ENCODE results near the gene MRRF. TPM values are rescaled to one million over a fixed set of nuclear protein-coding genes. Genes with fewer than 3 reads are reported as not detected.
A peak's percentile ranks its signal among the peaks of the same experiment; 100 is the strongest.
"Not testable (repeated sequence)": the region's sequence is repeated elsewhere in the genome, so short reads cannot be mapped to it uniquely, and the experiment has no call there.

The MRRF gene
- polyA plus RNA-seq, 1 donor, result 59.7 TPM

DNA sequence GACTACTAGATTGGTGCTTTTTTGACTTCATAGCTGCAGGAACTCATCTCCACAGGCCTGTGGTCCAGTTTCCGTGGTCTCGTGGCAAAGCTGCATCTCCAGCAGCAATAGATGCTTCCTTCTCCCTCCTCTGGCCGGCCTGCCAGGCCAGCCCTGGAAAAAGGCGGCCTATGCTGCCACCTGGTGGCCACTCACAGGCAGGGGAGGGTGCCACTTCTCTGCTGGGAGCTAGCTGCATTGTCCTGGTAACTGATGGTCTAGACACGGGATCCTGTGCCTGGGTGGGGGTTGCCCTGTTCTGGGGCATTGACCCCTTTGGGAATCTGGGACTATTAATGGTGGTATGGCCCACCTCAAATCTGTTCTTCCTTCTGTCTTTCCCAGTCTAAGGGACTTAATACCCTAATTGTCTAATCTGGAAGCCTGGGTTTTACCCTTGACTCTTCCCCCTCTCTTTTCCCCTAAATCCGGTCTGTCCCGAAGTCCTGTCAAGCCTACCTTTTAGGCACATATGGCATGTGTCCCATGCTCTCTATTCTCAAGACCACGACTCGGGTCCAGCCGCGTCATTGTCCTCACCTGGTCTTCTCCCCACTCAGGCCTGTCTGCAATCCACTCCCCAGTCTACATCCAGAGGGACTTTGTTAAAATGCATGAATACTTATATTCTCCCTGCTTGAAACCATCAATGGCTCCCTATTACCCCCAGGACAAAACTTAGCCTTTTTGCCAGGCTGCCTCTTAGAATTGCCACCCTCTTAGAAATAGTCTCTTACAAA is 86.1 kb downstream of the MRRF start:
- H3K9me3 ChIP-seq (ENCODE audit: control insufficient read depth, low read depth, low read length), result no peaks in the 10 kb centered on the region

DNA sequence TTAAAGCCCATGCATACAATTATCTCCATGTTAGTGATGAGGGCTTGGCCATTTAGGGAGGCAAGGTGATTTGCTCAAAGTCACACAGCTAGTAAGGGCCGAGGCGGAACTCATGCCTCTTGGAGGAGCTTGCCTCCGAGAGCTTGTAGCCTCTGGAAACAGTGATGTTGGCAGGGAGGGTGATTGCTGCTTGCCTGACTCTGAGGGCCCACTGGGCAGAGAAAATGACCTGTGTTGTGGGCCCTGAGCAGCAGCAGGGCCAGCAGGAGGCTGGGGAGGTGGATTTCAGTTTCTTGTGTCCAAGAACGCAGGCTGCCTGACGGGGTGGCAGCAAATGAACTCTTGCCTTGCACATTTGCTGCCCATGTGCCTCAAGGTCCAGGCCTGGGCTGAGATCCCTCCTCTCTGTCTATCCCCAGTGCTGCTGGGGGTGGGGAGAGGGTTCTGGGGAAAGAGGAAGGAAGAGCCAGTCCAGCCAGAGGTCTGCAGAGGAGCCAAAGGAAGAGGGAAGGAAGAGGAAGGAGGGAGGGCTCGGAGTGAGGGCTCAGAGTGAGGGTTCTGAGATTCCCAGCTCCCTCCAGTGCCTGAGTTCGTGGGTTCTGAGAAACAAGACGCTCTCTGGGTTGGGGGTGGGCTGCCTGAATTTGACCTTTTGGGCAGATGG is 90.0 kb downstream of the MRRF start:
- DNase-seq, result no peak
- H3K4me3 ChIP-seq (ENCODE audit: low read length), result no peak overlapping the region
- H3K27ac ChIP-seq (ENCODE audit: low read length), result no peak overlapping the region
- no peaks in the 10 kb centered on the region for H3K27me3 ChIP-seq (ENCODE audit: control insufficient read depth, insufficient read depth, low read length)
- H3K36me3 ChIP-seq (ENCODE audit: control insufficient read depth, insufficient read depth, low read length), result no peaks in the 10 kb centered on the region
- no peaks in the 10 kb centered on the region for H3K4me1 ChIP-seq (ENCODE audit: control insufficient read depth, insufficient read depth, low read length)
- 67% methylated on average over 1 of the region's 8 CpGs for WGBS (ENCODE audit: insufficient coverage, low lambda C conversion rate)
- H3K9me3 ChIP-seq (ENCODE audit: control insufficient read depth, low read depth, low read length), result no peaks in the 10 kb centered on the region

More for the DNA sequence above, 86.1 kb downstream of the MRRF start:
- Histone ChIP-seq H3K4me3 (ENCODE audit: low read length) (no peak overlapping the region), H3K27me3 (ENCODE audit: control insufficient read depth, insufficient read depth, low read length) (peaks cover 24% of the 10 kb centered on the region), H3K36me3 (ENCODE audit: control insufficient read depth, insufficient read depth, low read length) (no peaks in the 10 kb centered on the region), H3K4me1 (ENCODE audit: control insufficient read depth, insufficient read depth, low read length) (peaks cover 11% of the 10 kb centered on the region), H3K27ac (ENCODE audit: low read length) (no peak overlapping the region)
- 20% methylated on average over 2 of the region's 11 CpGs for WGBS (ENCODE audit: insufficient coverage, low lambda C conversion rate)
- DNase-seq, result peak; percentile 54 to 66

DNA sequence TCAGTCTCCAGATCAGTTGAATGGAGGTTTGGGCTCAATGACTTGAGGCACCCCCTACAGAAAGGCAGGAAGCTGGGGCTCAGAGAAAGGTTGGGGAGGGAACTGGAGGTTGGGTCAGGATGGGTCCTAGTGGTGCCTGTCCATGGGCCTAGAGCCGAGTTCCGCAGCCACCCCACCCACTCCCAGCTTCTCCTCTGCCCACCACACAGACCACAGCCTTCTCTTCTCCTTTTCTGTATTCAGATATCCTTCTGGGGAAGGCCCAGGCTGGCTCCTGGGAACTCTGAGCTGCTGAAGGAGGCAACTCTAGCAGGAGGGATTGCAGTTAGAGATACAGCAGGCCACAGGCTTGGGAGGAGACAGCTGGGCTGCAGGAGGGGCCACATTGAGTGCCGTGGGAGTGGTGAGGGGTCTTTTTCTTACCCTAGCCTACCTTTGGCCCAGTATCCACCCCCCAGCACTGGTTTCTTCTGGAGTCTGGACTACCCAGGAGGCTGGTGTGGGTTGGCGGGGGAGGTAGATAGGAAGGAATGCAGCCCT is 90.7 kb downstream of the MRRF start:
- no CpG with 5 or more reads among the region's 4 CpGs for WGBS (ENCODE audit: insufficient coverage, low lambda C conversion rate)
- Histone ChIP-seq H3K4me3 (ENCODE audit: low read length) (no peak overlapping the region), H3K9me3 (ENCODE audit: control insufficient read depth, low read depth, low read length) (no peaks in the 10 kb centered on the region), H3K27me3 (ENCODE audit: control insufficient read depth, insufficient read depth, low read length) (no peaks in the 10 kb centered on the region), H3K36me3 (ENCODE audit: control insufficient read depth, insufficient read depth, low read length) (no peaks in the 10 kb centered on the region), H3K4me1 (ENCODE audit: control insufficient read depth, insufficient read depth, low read length) (no peaks in the 10 kb centered on the region), H3K27ac (ENCODE audit: low read length) (no peak overlapping the region)
- no peak for DNase-seq

DNA sequence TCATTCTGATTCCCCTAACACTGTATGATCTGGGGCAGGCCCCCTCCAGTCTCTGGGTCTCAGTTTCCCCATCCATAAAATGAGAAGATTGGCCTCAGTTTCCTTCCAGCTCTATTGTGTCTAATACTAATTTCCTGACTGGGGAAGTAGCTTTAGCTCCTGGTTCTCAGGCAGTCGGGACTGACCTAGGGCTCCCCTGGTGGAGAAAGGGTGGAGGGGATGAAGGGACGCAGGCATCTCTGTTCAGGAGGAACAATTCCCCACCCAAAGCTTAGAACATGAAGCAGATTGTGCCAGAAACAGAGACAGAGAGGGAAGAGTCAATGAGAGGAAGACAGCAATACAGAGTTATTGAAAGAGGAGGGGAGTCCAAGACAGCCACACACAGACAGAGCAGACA is 91.9 kb downstream of the MRRF start:
- no CpG with 5 or more reads among the region's 2 CpGs for WGBS (ENCODE audit: insufficient coverage, low lambda C conversion rate)

DNA sequence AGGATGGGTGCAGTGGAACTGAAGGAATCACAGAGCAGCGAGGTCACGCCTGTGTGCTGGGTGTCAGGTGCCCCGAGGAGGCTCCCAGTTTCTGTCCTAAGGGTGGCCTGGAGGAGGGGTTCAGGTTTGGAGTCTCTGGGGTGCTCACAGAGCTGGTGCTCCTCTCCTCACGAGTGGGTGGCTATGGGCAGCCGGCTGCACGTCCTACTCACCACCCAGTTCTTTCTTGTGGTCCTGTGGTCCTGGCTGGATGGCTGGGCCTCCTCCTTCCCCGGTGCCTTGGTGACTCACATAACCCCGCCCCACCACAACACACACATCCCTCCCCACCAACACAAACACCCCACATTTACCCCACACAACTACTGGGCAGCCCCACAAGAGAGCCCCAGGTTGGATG is 96.2 kb downstream of the MRRF start:
- WGBS (ENCODE audit: insufficient coverage, low lambda C conversion rate), result no CpG with 5 or more reads among the region's 8 CpGs
- Histone ChIP-seq H3K27ac (ENCODE audit: low read length) (no peak overlapping the region), H3K27me3 (ENCODE audit: control insufficient read depth, insufficient read depth, low read length) (peaks cover under 1% of the 10 kb centered on the region), H3K36me3 (ENCODE audit: control insufficient read depth, insufficient read depth, low read length) (no peaks in the 10 kb centered on the region), H3K4me3 (ENCODE audit: low read length) (no peak overlapping the region), H3K4me1 (ENCODE audit: control insufficient read depth, insufficient read depth, low read length) (no peaks in the 10 kb centered on the region), H3K9me3 (ENCODE audit: control insufficient read depth, low read depth, low read length) (no peaks in the 10 kb centered on the region)
- no peak for DNase-seq

More for the DNA sequence above, 91.9 kb downstream of the MRRF start:
- Histone ChIP-seq H3K27me3 (ENCODE audit: control insufficient read depth, insufficient read depth, low read length) (no peaks in the 10 kb centered on the region), H3K4me1 (ENCODE audit: control insufficient read depth, insufficient read depth, low read length) (no peaks in the 10 kb centered on the region), H3K4me3 (ENCODE audit: low read length) (no peak overlapping the region), H3K27ac (ENCODE audit: low read length) (no peak overlapping the region), H3K36me3 (ENCODE audit: control insufficient read depth, insufficient read depth, low read length) (no peaks in the 10 kb centered on the region), H3K9me3 (ENCODE audit: control insufficient read depth, low read depth, low read length) (no peaks in the 10 kb centered on the region)
- no peak for DNase-seq

DNA sequence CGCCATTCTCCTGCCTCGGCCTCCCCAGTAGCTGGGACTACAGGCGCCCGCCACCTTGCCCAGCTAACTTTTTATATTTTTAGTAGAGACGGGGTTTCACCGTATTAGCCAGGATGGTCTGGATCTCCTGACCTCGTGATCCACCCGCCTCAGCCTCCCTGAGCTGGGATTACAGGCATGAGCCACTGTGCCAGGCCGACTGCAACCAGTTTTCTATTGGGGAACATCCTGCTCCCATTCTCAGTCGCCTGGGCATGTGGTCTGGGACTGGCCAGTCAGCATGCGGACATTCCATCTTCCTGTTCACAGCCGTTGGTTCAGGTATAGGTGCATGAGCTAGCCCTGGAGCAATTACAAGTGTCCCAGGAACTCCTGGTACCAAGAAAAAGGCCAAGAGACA is 98.4 kb downstream of the MRRF start:
- not testable (repeated sequence) for H3K4me1 ChIP-seq (ENCODE audit: control insufficient read depth, insufficient read depth, low read length); DNase-seq; H3K36me3 ChIP-seq (ENCODE audit: control insufficient read depth, insufficient read depth, low read length); H3K27me3 ChIP-seq (ENCODE audit: control insufficient read depth, insufficient read depth, low read length); H3K9me3 ChIP-seq (ENCODE audit: control insufficient read depth, low read depth, low read length); H3K27ac ChIP-seq (ENCODE audit: low read length); H3K4me3 ChIP-seq (ENCODE audit: low read length)
- WGBS (ENCODE audit: insufficient coverage, low lambda C conversion rate), result no CpG with 5 or more reads among the region's 12 CpGs

DNA sequence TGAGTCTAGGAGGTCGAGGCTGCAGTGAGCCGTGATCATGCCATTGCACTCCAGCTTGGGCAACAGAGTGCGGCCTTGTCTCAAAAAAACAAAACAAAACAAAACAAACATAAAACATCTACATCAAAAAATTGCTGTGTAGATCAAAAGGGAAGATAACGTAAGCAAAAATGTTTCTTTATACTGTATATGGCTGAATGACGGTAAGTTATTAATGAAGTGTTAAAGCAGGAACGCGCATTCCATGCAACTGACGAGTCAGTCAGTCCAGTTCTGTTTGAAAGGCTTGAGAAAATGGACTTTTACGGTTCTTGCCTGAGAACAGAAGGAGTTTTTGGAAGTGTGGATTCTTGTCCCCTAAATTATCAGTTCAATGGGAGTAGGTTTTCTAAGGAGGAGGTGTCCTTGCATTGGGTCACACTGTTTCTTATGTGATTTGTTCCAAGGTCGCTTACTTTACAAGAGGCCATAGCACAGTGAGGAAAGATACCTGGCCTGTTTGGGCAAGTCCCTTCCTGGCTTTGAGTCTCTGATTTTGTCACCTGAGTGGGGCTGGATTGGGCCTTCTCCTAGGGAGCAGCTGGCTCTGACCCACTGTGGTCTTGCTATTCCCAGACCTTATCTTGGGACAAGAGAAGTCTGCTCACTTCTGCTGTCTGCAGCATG is 99.6 kb downstream of the MRRF start:
- Histone ChIP-seq H3K36me3 (ENCODE audit: control insufficient read depth, insufficient read depth, low read length) (no peaks in the 10 kb centered on the region), H3K9me3 (ENCODE audit: control insufficient read depth, low read depth, low read length) (no peaks in the 10 kb centered on the region), H3K4me1 (ENCODE audit: control insufficient read depth, insufficient read depth, low read length) (no peaks in the 10 kb centered on the region), H3K27ac (ENCODE audit: low read length) (no peak overlapping the region), H3K27me3 (ENCODE audit: control insufficient read depth, insufficient read depth, low read length) (peaks cover 12% of the 10 kb centered on the region), H3K4me3 (ENCODE audit: low read length) (no peak overlapping the region)
- DNase-seq, result no peak
- 80% methylated on average over 2 of the region's 10 CpGs for WGBS (ENCODE audit: insufficient coverage, low lambda C conversion rate)

DNA sequence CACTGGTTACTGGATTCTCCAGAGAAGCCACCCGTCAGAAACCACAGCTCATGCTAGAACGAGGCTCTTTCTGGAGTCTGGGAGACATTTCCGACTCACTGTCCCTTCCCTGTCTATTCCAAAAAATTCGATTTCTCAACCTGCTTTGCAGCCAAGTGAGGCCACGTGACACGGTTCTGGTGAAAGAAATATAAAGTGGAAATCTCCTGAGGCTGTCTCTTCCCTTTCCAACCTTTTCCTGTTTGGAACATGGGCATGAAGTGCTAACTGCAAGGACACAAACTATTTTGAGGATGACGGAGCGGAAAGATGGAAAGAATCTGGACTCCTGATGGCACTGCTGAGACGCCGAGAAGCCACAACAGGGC is 100.1 kb downstream of the MRRF start:
- no CpG with 5 or more reads among the region's 10 CpGs for WGBS (ENCODE audit: insufficient coverage, low lambda C conversion rate)
- DNase-seq, result no peak
- no peak overlapping the region for H3K27ac ChIP-seq (ENCODE audit: low read length)

DNA sequence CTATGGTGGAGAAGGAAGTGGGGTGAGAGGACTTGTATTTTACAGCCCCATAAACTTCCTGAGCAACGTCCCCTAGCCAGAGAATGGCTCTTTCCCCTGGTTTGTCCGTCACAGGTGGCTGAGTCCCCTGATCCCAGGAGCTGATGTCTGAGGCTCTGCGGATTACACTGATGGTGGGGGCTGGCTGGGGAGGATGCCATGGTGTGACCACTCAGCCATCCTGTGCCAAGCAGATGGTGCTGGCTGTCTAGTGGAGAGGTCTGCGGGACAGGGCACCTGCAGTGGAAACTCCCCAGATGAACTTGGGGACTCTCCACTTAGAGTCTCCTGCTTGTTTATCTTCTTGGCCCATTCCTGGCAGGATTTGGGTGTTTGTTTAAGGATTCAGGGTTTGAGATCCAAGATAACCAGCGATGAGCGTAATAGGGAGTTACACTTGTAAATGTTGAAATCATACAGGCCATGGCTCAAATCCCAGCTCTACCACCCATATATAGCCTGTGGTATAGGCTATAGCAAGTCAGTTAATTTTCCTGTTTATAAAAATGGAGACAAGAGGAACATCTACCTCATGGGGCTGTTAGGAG is 101.5 kb downstream of the MRRF start:
- peaks cover 3% of the 10 kb centered on the region for H3K9me3 ChIP-seq (ENCODE audit: control insufficient read depth, low read depth, low read length)
- H3K4me3 ChIP-seq (ENCODE audit: low read length), result no peak overlapping the region
- no CpG with 5 or more reads among the region's 6 CpGs for WGBS (ENCODE audit: insufficient coverage, low lambda C conversion rate)
- peaks cover 32% of the 10 kb centered on the region for H3K27me3 ChIP-seq (ENCODE audit: control insufficient read depth, insufficient read depth, low read length)
- no peak overlapping the region for H3K27ac ChIP-seq (ENCODE audit: low read length)
- H3K4me1 ChIP-seq (ENCODE audit: control insufficient read depth, insufficient read depth, low read length), result peaks cover 4% of the 10 kb centered on the region
- no peak for DNase-seq
- no peaks in the 10 kb centered on the region for H3K36me3 ChIP-seq (ENCODE audit: control insufficient read depth, insufficient read depth, low read length)

More for the DNA sequence above, 100.1 kb downstream of the MRRF start:
- H3K4me3 ChIP-seq (ENCODE audit: low read length), result no peak overlapping the region
- no peaks in the 10 kb centered on the region for H3K9me3 ChIP-seq (ENCODE audit: control insufficient read depth, low read depth, low read length)
- no peaks in the 10 kb centered on the region for H3K36me3 ChIP-seq (ENCODE audit: control insufficient read depth, insufficient read depth, low read length)
- no peaks in the 10 kb centered on the region for H3K4me1 ChIP-seq (ENCODE audit: control insufficient read depth, insufficient read depth, low read length)
- peaks cover 18% of the 10 kb centered on the region for H3K27me3 ChIP-seq (ENCODE audit: control insufficient read depth, insufficient read depth, low read length)

DNA sequence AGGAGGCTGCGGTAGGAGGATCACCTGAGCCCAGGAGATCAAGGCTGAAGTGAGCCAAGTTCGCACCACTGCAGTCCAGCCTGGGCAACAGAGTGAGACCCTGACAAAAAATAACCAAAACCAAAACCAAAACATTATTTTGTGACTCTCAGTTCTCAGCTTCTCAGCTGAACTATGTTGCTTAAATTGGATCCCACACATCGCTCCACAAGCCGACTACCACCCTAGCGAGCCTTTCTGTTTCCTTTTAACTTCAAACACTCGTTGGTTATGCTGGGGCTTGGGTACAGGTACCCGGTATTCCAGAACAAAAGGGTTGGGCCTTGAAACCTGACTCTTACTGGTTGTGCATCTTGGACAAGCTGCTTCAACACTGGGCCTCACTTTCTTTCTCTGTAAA is 102.4 kb downstream of the MRRF start:
- H3K4me1 ChIP-seq (ENCODE audit: control insufficient read depth, insufficient read depth, low read length), result peaks cover 6% of the 10 kb centered on the region
- H3K27ac ChIP-seq (ENCODE audit: low read length), result no peak overlapping the region
- peaks cover 41% of the 10 kb centered on the region for H3K27me3 ChIP-seq (ENCODE audit: control insufficient read depth, insufficient read depth, low read length)
- peaks cover 3% of the 10 kb centered on the region for H3K9me3 ChIP-seq (ENCODE audit: control insufficient read depth, low read depth, low read length)
- H3K4me3 ChIP-seq (ENCODE audit: low read length), result no peak overlapping the region
- DNase-seq, result no peak
- no peaks in the 10 kb centered on the region for H3K36me3 ChIP-seq (ENCODE audit: control insufficient read depth, insufficient read depth, low read length)
- 100% methylated on average over 2 of the region's 7 CpGs for WGBS (ENCODE audit: insufficient coverage, low lambda C conversion rate)

All from large intestine (tissue), 3 donors.